ENCODE data around the gene ARSG.
A peak's percentile ranks its signal among the peaks of the same experiment; 100 is the strongest.

ARSG gene

GRCh38 chr17:68433211-68433610, 141.9 kb downstream of the ARSG start:
- no peak for DNase-seq

- no peak for DNase-seq
Measured at GRCh38 chr17:68433911-68434508, 142.7 kb downstream of the ARSG start.

- DNase-seq: no peak
Measured at GRCh38 chr17:68435361-68435760, 144.1 kb downstream of the ARSG start.

GRCh38 chr17:68435876-68436842, 144.9 kb downstream of the ARSG start:
- peak; percentile 88 for DNase-seq

- peak; percentile 90 for DNase-seq
Measured at GRCh38 chr17:68437979-68438822, 146.9 kb downstream of the ARSG start.

- no peak for DNase-seq
Measured at GRCh38 chr17:68439656-68440290, 148.5 kb downstream of the ARSG start.

- DNase-seq: no peak
Measured at GRCh38 chr17:68440526-68440925, 149.2 kb downstream of the ARSG start.

GRCh38 chr17:68441070-68441770, 149.9 kb downstream of the ARSG start:
- DNase-seq: no peak

GRCh38 chr17:68443972-68444464, 152.7 kb downstream of the ARSG start:
- DNase-seq: no peak

- DNase-seq: no peak
Measured at GRCh38 chr17:68445671-68446070, 154.4 kb downstream of the ARSG start.

- DNase-seq: peak; percentile 85
Measured at GRCh38 chr17:68446626-68447041, 155.3 kb downstream of the ARSG start.

- DNase-seq: no peak
Measured at GRCh38 chr17:68449021-68449739, 157.9 kb downstream of the ARSG start.

GRCh38 chr17:68450391-68450790, 159.1 kb downstream of the ARSG start:
- DNase-seq: no peak

- DNase-seq: no peak
Measured at GRCh38 chr17:68450801-68451200, 159.5 kb downstream of the ARSG start.

GRCh38 chr17:68451670-68452354, 160.5 kb downstream of the ARSG start:
- DNase-seq: no peak

GRCh38 chr17:68452724-68453290, 161.5 kb downstream of the ARSG start:
- DNase-seq: no peak

- no peak for DNase-seq
Measured at GRCh38 chr17:68453991-68454665, 162.8 kb downstream of the ARSG start.

- DNase-seq: no peak
Measured at GRCh38 chr17:68455901-68456338, 164.6 kb downstream of the ARSG start.

Measured in hematopoietic multipotent progenitor cell treated with erythropoietin and hydrocortisone succinate and interleukin-3 and kit ligand, for 8 days (in vitro differentiated cells).